CD4-positive, CD25-positive, alpha-beta regulatory T cell (primary cell): Measurements from ENCODE around the gene LRP1-AS. TPM values are rescaled to one million over a fixed set of nuclear protein-coding genes. Genes with fewer than 3 reads are reported as not detected.

Experiments
- ATAC-seq, 2 donors: fragments of 150-1000 bp; cut with Tn5 transposase; one replicate each; pipeline ENCODE4 v1.10.0; 2021; ENCODE audit warnings: low read depth in 2 of 2, moderate number of reproducible peaks in 2 of 2, moderate library complexity in 1 of 2
- DNase-seq, 3 donors: peaks; one replicate each; pipeline versions ENCODE4 v3.0.0 to v3.0.0-alpha.2; 2012 to 2022; ENCODE audit warnings: mixed read lengths in 1 of 3
- H3K27ac ChIP-seq: one replicate; pipeline ENCODE4 v1.7.0; 2013; ENCODE audit warnings: mild to moderate bottlenecking, low read length; ENCODE audit not compliant: insufficient read depth, poor library complexity, severe bottlenecking
- H3K27me3 ChIP-seq: one replicate; pipeline ENCODE4 v1.7.0; 2013; ENCODE audit warnings: low read length; ENCODE audit not compliant: control insufficient read depth, insufficient read depth
- H3K36me3 ChIP-seq: one replicate; pipeline ENCODE4 v1.7.0; 2013; ENCODE audit warnings: mild to moderate bottlenecking, low read length, moderate library complexity; ENCODE audit not compliant: control insufficient read depth, insufficient read depth
- H3K4me1 ChIP-seq: 2 replicates; pipeline ENCODE4 v1.7.0; 2013; ENCODE audit warnings: mild to moderate bottlenecking, low read length; ENCODE audit not compliant: insufficient read depth, control insufficient read depth, poor library complexity, severe bottlenecking
- H3K4me3 ChIP-seq: one replicate; pipeline ENCODE4 v1.7.0; 2013; ENCODE audit warnings: low read depth, mild to moderate bottlenecking, low read length, moderate library complexity
- H3K9me3 ChIP-seq, 2 experiments: 1 replicate in 1 of 2; 2 replicates in 1 of 2; pipeline ENCODE4 v1.7.0; 2013; ENCODE audit warnings: low read length in 2 of 2, mild to moderate bottlenecking in 1 of 2, moderate library complexity in 1 of 2; ENCODE audit not compliant: control insufficient read depth in 2 of 2
- H3K27ac Mint-ChIP-seq, 3 donors: one replicate each; pipeline ENCODE4 v1.8.0; 2020 to 2022; ENCODE audit warnings: mild to moderate bottlenecking in 3 of 3, mixed read lengths in 3 of 3, moderate library complexity in 2 of 3
- H3K27me3 Mint-ChIP-seq: one replicate; pipeline ENCODE4 v1.8.0; 2022; ENCODE audit warnings: mild to moderate bottlenecking, mixed read lengths
- H3K36me3 Mint-ChIP-seq: one replicate; pipeline ENCODE4 v1.8.0; 2020; ENCODE audit warnings: mixed read lengths
- H3K4me1 Mint-ChIP-seq, 4 donors: one replicate each; pipeline ENCODE4 v1.8.0; 2020 to 2022; ENCODE audit warnings: mixed read lengths in 4 of 4, mild to moderate bottlenecking in 1 of 4
- H3K4me3 Mint-ChIP-seq, 4 donors: one replicate each; pipeline ENCODE4 v1.8.0; 2020 to 2022; ENCODE audit warnings: mild to moderate bottlenecking in 4 of 4, mixed read lengths in 4 of 4, moderate library complexity in 3 of 4
- H3K9me3 Mint-ChIP-seq, 7 donors: one replicate each; pipeline ENCODE4 v1.8.0; 2020 to 2022; ENCODE audit warnings: mixed read lengths in 7 of 7, mild to moderate bottlenecking in 3 of 7, moderate library complexity in 2 of 7
- polyA plus RNA-seq, 4 donors: library from polyadenylated mRNA; unstranded; fragments of 300-500 nt; fragmentation: Illumina TruSeq; gene quantifications; one replicate each; pipeline ENCODE4 v1.2.3, GENCODE V29; 2021
- total RNA-seq: library from RNA; stranded (reverse); gene quantifications from one replicate; pipeline ENCODE4 v1.2.3, GENCODE V29; 2022

Gene LRP1-AS
- total and polyA plus RNA-seq, 5 donors from 2014 or later = not detected

DNA sequence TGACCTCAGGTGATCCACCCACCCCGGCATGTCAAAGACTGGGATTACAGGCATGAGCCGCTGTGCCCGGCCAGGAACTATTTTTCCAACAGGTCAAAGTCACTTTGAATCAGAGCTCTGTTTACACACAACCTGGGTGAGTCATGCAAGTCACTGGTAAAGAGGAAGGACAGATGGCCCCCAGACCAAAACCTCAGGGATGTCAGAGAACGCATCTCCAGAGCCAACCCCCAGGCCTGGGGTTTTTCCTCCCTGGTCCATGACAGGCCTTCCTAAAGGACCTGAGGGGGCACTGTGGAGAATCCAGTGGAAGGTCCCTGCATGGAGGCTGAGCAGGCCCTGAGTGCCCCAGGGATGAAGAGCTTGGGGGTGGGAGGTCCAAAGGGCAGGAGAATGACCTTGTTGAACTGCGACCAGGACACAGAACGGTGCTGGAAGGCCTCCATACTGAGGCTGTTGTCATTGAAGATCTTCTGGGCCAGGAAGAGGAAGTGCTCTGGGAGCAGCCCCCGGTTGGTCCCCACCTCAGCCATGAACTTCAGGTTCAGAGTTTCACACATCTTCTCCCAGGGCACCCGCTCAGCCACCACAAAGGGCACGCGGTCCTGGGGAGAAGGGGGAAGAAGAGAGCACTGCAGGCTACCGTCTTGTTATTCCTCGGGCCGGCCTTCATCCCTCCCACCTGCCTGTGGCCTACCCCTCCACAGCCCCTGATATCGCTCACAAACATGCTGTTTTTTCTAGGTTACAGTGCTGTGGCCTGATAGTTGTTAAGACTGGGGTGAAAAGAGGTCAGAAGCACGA is 45.3 kb downstream of the LRP1-AS start:
- Histone ChIP-seq H3K27ac (peak overlapping the region; percentile 19), H3K4me1 (no peaks in the 10 kb centered on the region), H3K36me3 (peaks cover 74% of the 10 kb centered on the region), H3K9me3 (no peaks in the 10 kb centered on the region), H3K27me3 (no peaks in the 10 kb centered on the region), H3K4me3 (no peak overlapping the region)
- H3K4me3 Mint-ChIP-seq = no peak overlapping the region
- peaks cover 3 to 40% (median 9%) of the 10 kb centered on the region in 4 donors for H3K4me1 Mint-ChIP-seq
- peak overlapping the region in 1 of 3 donors; percentile 41 for H3K27ac Mint-ChIP-seq
- H3K9me3 Mint-ChIP-seq = no peaks in the 10 kb centered on the region
- no peaks in the 10 kb centered on the region for H3K27me3 Mint-ChIP-seq
- peaks cover 33% of the 10 kb centered on the region for H3K36me3 Mint-ChIP-seq
- ATAC-seq (no peak), DNase-seq (no peak)

DNA sequence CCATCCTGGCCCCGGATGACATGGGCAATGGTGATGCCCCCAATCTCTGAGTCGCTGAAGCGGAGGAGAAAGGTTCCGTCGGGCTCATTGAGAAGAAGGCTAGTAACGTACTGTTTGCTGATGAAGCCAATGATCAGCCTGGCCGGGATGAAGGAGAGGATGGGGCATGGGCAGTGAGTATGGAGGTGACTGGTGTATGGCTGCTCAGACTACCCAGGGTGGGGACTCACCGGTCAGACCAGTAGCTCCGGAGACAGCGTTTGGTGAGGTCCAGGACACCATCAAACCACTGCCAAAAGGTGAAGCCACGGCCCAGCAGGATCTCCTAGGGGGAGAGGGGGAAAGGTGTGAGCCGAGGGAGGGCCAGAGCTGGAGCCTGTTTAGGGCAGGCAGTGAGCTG is 47.7 kb downstream of the LRP1-AS start:
- H3K4me1 ChIP-seq = no peaks in the 10 kb centered on the region
- no peak overlapping the region for H3K4me3 ChIP-seq
- H3K9me3 Mint-ChIP-seq = no peaks in the 10 kb centered on the region
- peaks cover 4 to 36% (median 9%) of the 10 kb centered on the region in 4 donors for H3K4me1 Mint-ChIP-seq
- no peak overlapping the region for H3K27ac ChIP-seq
- peaks cover 26% of the 10 kb centered on the region for H3K36me3 Mint-ChIP-seq
- no peaks in the 10 kb centered on the region for H3K27me3 Mint-ChIP-seq
- H3K9me3 ChIP-seq = no peaks in the 10 kb centered on the region
- peak overlapping the region; percentile 41 to 78 (median 56) for H3K27ac Mint-ChIP-seq
- H3K27me3 ChIP-seq = no peaks in the 10 kb centered on the region
- no peak for DNase-seq
- no peak for ATAC-seq
- H3K4me3 Mint-ChIP-seq = no peak overlapping the region
- H3K36me3 ChIP-seq = peaks cover 70% of the 10 kb centered on the region

DNA sequence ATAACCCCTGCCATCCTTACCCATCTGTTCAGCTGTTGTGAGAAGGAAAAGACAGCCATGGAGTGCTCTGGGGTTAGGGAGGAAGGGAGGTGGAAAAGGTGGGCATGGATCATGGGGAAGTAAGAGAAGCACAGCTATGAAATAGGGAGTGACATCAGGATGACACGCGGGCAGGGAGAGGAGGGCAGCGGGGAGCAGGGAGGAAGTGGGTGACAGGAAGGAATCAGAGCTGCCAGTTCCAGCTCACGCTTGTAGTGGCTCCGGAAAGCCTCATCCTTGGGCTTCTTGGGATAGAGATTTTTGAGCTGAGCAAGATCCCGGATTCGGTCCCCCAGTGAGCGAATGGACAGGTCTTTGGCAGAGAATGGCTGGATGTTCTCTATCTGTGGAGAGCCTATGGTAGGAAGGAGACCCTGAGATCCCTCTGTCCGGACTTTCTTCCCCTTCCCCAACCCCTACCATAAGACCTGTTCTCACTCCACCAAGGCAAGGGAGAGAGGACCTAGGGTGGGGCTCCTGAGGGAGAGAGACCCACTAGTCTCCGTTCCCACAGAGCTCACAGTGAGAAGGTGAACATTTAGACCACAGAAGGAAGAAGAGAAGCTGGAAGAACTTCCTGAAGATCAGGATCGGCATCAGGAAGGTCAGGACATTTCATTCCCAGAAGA is 48.2 kb downstream of the LRP1-AS start:
- no peaks in the 10 kb centered on the region for H3K27me3 Mint-ChIP-seq
- H3K4me3 Mint-ChIP-seq = no peak overlapping the region
- H3K36me3 Mint-ChIP-seq = peaks cover 26% of the 10 kb centered on the region
- H3K27ac Mint-ChIP-seq = peak overlapping the region; percentile 20 to 78 (median 44)
- Histone ChIP-seq H3K4me3 (no peak overlapping the region), H3K9me3 (no peaks in the 10 kb centered on the region), H3K27ac (no peak overlapping the region), H3K36me3 (peaks cover 64% of the 10 kb centered on the region), H3K27me3 (no peaks in the 10 kb centered on the region), H3K4me1 (peaks cover under 1% of the 10 kb centered on the region)
- ATAC-seq = no peak
- H3K4me1 Mint-ChIP-seq = peaks cover 4 to 41% (median 9%) of the 10 kb centered on the region in 4 donors
- no peaks in the 10 kb centered on the region for H3K9me3 Mint-ChIP-seq
- no peak for DNase-seq

DNA sequence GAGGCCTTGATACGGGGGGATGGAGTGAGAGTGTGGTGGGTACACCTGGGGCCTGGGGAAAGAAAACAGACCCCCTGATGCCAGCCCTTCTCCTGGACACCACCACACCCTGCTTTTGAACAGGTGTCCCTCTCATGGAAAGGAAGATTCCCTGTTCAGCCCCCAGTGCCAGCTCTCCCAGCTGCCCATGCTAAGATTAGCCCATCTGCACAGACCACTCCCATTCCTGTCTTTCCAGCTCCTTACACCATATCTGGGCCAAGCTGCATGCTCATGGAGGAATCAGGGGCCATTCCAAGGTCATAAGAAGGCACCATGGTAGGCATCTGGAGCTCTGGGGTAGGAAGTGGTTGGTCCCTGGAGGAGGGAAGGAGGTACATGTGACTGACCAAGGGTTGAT is 48.9 kb downstream of the LRP1-AS start:
- Histone ChIP-seq H3K9me3 (no peaks in the 10 kb centered on the region), H3K27me3 (no peaks in the 10 kb centered on the region), H3K27ac (no peak overlapping the region), H3K36me3 (peaks cover 59% of the 10 kb centered on the region), H3K4me1 (peaks cover 7% of the 10 kb centered on the region), H3K4me3 (no peak overlapping the region)
- H3K36me3 Mint-ChIP-seq = peaks cover 26% of the 10 kb centered on the region
- H3K4me1 Mint-ChIP-seq = peaks cover 4 to 43% (median 11%) of the 10 kb centered on the region in 4 donors
- H3K27ac Mint-ChIP-seq = peak overlapping the region in 2 of 3 donors; percentile 20 to 83
- H3K4me3 Mint-ChIP-seq = no peak overlapping the region
- no peaks in the 10 kb centered on the region for H3K27me3 Mint-ChIP-seq
- H3K9me3 Mint-ChIP-seq = no peaks in the 10 kb centered on the region
- no peak for DNase-seq
- ATAC-seq = no peak

DNA sequence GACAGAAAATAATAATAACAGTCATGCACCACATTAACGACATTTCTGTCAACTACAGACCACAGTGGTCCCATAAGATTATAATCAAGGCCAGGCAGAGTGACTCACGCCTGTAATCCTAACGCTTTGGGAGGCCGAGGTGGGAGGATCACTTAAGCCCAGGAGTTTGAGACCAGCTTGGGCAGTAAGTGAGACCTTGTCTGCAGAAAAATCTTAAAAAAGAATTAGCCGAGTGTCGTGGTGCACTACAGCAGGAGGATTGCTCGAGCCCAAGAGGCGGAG is 49.9 kb downstream of the LRP1-AS start:
- Mint-ChIP-seq H3K27me3 (no peaks in the 10 kb centered on the region), H3K4me3 (no peak overlapping the region), H3K27ac (peak overlapping the region in 2 of 3 donors; percentile 14 to 81), H3K9me3 (no peaks in the 10 kb centered on the region), H3K4me1 (peaks cover 4 to 53% (median 18%) of the 10 kb centered on the region in 4 donors), H3K36me3 (peaks cover 30% of the 10 kb centered on the region)
- Histone ChIP-seq H3K27me3 (no peaks in the 10 kb centered on the region), H3K4me3 (no peak overlapping the region), H3K27ac (no peak overlapping the region), H3K9me3 (no peaks in the 10 kb centered on the region), H3K4me1 (peaks cover 18% of the 10 kb centered on the region), H3K36me3 (peaks cover 56% of the 10 kb centered on the region)
- DNase-seq (no peak), ATAC-seq (no peak)

DNA sequence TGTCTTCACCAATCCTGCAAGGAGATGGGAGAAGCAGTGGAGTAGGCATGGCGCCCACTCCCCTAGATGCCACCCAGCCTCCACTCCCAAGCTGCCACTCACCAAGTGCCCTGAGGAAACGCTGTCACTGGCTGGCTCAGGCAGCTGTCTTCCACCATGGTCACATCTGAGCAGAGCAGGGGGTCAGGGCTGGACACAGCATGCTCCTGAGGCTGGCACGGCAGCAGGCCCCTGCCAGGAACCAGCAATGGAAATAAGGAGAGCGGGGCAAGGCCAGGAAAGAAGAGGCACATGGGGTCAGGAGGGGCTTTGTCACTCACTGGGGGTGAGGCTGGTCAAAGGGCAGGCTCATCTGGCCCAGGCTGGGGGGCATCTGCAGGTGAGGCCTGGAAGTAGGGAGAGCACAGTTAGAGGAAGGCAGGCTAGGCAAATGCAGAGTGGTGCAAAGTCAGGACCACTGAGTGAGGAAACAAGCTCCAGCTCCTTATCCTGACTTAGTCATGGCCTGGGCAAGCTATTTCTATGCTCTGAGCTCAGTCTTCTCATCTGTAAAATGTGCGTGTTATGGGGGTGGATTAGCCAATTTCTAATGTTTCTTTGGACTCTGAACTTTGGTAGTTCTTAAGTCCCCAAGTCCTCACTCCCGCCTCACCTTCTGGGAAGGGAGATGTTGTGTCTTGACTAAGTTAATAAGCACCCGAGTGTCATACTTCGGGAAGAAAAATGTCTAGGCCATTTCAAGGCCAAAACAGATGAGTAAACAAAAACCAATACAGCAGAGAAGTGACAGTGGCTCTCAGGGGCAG is 50.5 kb downstream of the LRP1-AS start:
- no peak overlapping the region for H3K4me3 Mint-ChIP-seq
- H3K27ac ChIP-seq = no peak overlapping the region
- no peak for DNase-seq
- peaks cover 4 to 55% (median 19%) of the 10 kb centered on the region in 4 donors for H3K4me1 Mint-ChIP-seq
- H3K4me1 ChIP-seq = peaks cover 21% of the 10 kb centered on the region
- H3K36me3 Mint-ChIP-seq = peaks cover 32% of the 10 kb centered on the region
- no peaks in the 10 kb centered on the region for H3K9me3 ChIP-seq
- no peak for ATAC-seq
- no peaks in the 10 kb centered on the region for H3K9me3 Mint-ChIP-seq
- no peak overlapping the region for H3K4me3 ChIP-seq
- H3K36me3 ChIP-seq = peaks cover 55% of the 10 kb centered on the region
- H3K27ac Mint-ChIP-seq = peak overlapping the region in 2 of 3 donors; percentile 14 to 36
- H3K27me3 ChIP-seq = no peaks in the 10 kb centered on the region
- H3K27me3 Mint-ChIP-seq = no peaks in the 10 kb centered on the region

DNA sequence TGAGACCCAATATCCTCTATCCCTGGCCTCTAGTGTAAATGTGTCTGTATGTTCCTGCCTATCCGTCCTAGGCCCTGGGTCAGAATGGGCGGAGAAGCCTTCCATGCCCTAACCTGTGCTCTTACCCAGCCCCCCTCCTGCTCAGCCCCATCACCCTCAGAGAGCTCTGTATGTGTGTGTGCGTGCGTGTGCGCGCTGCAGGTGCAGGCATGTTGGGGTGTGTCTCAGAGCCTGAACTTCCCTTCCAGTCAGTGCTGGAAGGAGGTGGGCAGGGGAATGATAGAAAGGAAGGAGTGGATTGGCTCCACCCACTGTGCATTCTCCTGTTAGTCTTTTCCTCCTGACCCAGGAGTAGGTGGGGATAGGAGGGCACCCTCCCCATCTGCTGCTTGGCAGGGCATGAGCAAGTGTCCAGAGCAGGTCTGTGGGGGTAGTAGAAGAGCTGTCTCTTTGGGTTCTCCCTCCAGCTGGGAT is 51.3 kb downstream of the LRP1-AS start:
- ATAC-seq = no peak
- Histone ChIP-seq H3K9me3 (no peaks in the 10 kb centered on the region), H3K4me1 (peaks cover 29% of the 10 kb centered on the region), H3K27me3 (no peaks in the 10 kb centered on the region), H3K4me3 (no peak overlapping the region), H3K36me3 (peaks cover 52% of the 10 kb centered on the region), H3K27ac (no peak overlapping the region)
- Mint-ChIP-seq H3K4me3 (peak overlapping the region in 2 of 4 donors; percentile 2 to 40), H3K4me1 (peaks cover 4 to 60% (median 19%) of the 10 kb centered on the region in 4 donors), H3K27me3 (no peaks in the 10 kb centered on the region), H3K36me3 (peaks cover 32% of the 10 kb centered on the region), H3K9me3 (no peaks in the 10 kb centered on the region), H3K27ac (no peak overlapping the region)
- no peak for DNase-seq
